Activated naive CD8-positive, alpha-beta T cell treated with anti-CD3 and anti-CD28 coated beads for 36 hours (primary cell): Measurements from ENCODE around the gene CASP9. TPM values are rescaled to one million over a fixed set of nuclear protein-coding genes. Genes with fewer than 3 reads are reported as not detected.
"Not testable (repeated sequence)": the region's sequence is repeated elsewhere in the genome, so short reads cannot be mapped to it uniquely, and the experiment has no call there.

ENCODE experiments used
- DNase-seq: peaks from one replicate; pipeline ENCODE4 v3.0.0; 2021
- H3K27ac Mint-ChIP-seq: one replicate; pipeline ENCODE4 v1.8.0; 2022; ENCODE audit warnings: mild to moderate bottlenecking, moderate library complexity, mixed read lengths
- H3K27me3 Mint-ChIP-seq: one replicate; pipeline ENCODE4 v1.8.0; 2022; ENCODE audit warnings: mild to moderate bottlenecking, mixed read lengths
- H3K36me3 Mint-ChIP-seq: one replicate; pipeline ENCODE4 v1.8.0; 2021; ENCODE audit warnings: mild to moderate bottlenecking, mixed read lengths
- H3K4me1 Mint-ChIP-seq: one replicate; pipeline ENCODE4 v1.8.0; 2021; ENCODE audit warnings: mixed read lengths
- H3K4me3 Mint-ChIP-seq: one replicate; pipeline ENCODE4 v1.8.0; 2022; ENCODE audit warnings: mild to moderate bottlenecking, moderate library complexity, mixed read lengths
- H3K9me3 Mint-ChIP-seq: one replicate; pipeline ENCODE4 v1.8.0; 2022; ENCODE audit warnings: mixed read lengths
- total RNA-seq, 2 experiments: library from RNA; stranded (reverse); gene quantifications; one replicate each; pipeline ENCODE4 v1.2.3, GENCODE V29; 2021

Gene CASP9
- total RNA-seq, 2 experiments from 2014 or later, result 6.5 to 9.1 TPM

DNA sequence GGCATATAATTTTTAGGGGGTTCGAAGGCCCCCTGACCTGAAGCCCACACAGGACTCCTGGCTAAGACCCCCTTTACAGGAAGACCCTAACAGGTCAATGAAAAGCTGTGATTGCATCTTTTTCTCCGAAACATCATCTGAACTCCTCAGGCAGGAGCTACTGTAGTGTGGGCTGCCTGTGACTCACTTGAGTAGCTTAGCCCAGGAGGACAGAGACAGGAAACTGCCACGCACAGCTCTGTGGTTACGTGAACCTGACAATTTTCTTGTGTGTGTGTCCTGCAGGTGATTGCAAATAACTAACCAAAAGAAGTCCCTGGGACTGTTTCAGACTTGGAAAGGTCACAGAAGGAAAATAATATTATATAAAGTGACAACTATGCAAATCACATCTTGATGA, 33.0 kb downstream of the CASP9 start:
- not testable (repeated sequence) for H3K27me3 Mint-ChIP-seq, DNase-seq, H3K27ac Mint-ChIP-seq, H3K4me3 Mint-ChIP-seq, H3K9me3 Mint-ChIP-seq, H3K36me3 Mint-ChIP-seq, H3K4me1 Mint-ChIP-seq

DNA sequence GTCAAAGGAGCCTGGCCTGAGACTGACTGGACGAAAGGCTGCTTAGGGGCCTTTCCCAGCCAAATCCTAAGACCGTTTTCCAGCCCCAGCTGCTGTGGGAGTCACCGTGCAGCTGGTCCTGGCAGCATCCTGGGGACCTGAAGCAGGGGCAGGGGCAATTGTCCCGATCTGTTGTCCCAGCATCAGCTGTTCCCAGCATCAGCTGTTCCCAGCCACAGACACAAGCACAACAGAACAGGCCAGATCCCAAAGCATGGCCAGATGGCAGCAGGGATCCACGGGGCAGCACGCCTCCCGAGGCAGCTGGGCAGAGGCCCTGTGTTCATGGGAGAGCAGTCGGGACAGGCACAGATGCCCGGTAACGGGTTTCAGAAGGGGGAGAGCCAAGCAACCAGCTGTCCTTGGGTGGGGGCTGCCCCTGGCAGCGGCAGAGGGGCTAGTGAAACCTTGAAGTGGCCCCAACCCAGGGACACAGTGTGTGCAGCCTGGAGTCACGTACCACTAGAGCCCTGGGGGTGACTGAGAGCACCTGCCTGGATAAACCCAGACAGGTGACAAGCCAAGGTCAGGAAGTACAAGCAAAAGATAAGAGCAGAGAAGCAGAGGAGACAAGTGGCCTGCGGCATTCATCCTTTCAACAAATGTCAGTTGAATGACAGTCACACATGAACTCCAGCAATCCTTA, 34.8 kb downstream of the CASP9 start:
- Mint-ChIP-seq H3K27me3 (no peaks in the 10 kb centered on the region), H3K27ac (no peak overlapping the region), H3K4me1 (no peaks in the 10 kb centered on the region), H3K9me3 (no peaks in the 10 kb centered on the region), H3K36me3 (peaks cover 5% of the 10 kb centered on the region), H3K4me3 (no peak overlapping the region)
- DNase-seq, result no peak

GRCh38 chr1:15488371-15488770, 35.6 kb downstream of the CASP9 start:
- peaks cover 5% of the 10 kb centered on the region for H3K36me3 Mint-ChIP-seq
- no peak overlapping the region for H3K27ac Mint-ChIP-seq
- no peak overlapping the region for H3K4me3 Mint-ChIP-seq
- no peak for DNase-seq
- no peaks in the 10 kb centered on the region for H3K27me3 Mint-ChIP-seq
- H3K9me3 Mint-ChIP-seq, result no peaks in the 10 kb centered on the region
- H3K4me1 Mint-ChIP-seq, result no peaks in the 10 kb centered on the region

DNA sequence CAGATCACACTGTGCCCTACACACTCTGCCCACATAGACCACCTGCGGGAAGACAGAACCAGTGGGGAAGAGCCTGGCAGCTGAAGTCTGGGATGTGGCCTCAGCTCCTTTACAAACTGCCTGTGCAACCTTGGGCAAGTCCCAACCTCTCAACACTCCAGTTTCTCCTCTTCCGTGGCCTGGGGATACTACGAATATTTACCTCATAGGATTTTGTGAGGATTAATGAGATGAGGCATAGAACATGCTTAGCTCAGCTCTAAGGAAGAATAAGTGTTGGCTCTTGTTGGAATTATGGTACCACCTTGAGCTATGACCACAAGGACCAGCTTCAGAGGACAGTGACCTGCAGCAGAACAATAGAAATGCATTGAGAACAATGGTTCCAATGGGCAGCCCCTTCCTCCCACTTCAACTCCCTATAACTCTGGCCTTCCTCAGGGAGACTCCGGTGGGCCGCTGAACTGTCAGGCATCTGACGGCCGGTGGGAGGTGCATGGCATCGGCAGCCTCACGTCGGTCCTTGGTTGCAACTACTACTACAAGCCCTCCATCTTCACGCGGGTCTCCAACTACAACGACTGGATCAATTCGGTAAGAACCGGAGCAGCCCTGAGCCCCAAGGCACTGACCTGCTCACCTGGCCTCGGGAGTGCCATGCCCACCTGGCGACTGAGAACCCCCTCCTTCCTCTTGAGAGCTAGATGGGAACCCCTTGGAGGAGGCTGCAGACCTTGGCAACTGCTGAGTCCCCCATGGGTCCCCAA, 37.0 kb downstream of the CASP9 start:
- H3K27ac Mint-ChIP-seq, H3K4me1 Mint-ChIP-seq, H3K9me3 Mint-ChIP-seq, H3K4me3 Mint-ChIP-seq, H3K36me3 Mint-ChIP-seq, H3K27me3 Mint-ChIP-seq, DNase-seq: not testable (repeated sequence)

- H3K4me3 Mint-ChIP-seq, result no peak overlapping the region
- H3K36me3 Mint-ChIP-seq, result no peaks in the 10 kb centered on the region
- no peak for DNase-seq
- no peak overlapping the region for H3K27ac Mint-ChIP-seq
- no peaks in the 10 kb centered on the region for H3K4me1 Mint-ChIP-seq
- no peaks in the 10 kb centered on the region for H3K9me3 Mint-ChIP-seq
- H3K27me3 Mint-ChIP-seq, result no peaks in the 10 kb centered on the region
Measured at GRCh38 chr1:15485636-15486035, 38.4 kb downstream of the CASP9 start.

- not testable (repeated sequence) for H3K36me3 Mint-ChIP-seq, H3K4me3 Mint-ChIP-seq, H3K4me1 Mint-ChIP-seq, H3K27ac Mint-ChIP-seq, H3K9me3 Mint-ChIP-seq, DNase-seq, H3K27me3 Mint-ChIP-seq
Measured at GRCh38 chr1:15484443-15484842, 39.6 kb downstream of the CASP9 start.

DNA sequence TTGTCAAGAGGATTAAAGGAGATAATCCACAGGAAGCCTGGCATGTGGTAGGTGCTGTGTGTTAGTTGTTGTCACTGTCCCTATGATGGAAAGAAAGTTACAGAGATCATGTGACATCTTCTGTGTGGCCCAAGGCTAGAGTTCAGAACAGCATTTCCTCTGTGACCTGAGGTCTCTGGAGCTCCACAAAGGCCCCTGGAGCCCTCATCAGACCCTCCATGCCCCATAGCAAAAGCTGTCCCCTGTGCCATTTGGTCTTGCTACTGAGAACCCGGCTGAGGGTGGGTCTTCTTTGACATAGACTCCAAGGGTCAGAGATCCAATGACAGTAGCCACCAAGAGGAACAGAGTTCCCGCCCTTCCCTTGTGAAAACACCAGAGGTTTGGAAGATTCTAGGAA, 40.0 kb downstream of the CASP9 start:
- no peak overlapping the region for H3K4me3 Mint-ChIP-seq
- no peak overlapping the region for H3K27ac Mint-ChIP-seq
- no peaks in the 10 kb centered on the region for H3K27me3 Mint-ChIP-seq
- H3K36me3 Mint-ChIP-seq, result no peaks in the 10 kb centered on the region
- no peak for DNase-seq
- no peaks in the 10 kb centered on the region for H3K4me1 Mint-ChIP-seq
- H3K9me3 Mint-ChIP-seq, result no peaks in the 10 kb centered on the region

- not testable (repeated sequence) for H3K27me3 Mint-ChIP-seq, H3K4me1 Mint-ChIP-seq, H3K36me3 Mint-ChIP-seq, H3K4me3 Mint-ChIP-seq, DNase-seq, H3K27ac Mint-ChIP-seq, H3K9me3 Mint-ChIP-seq
Measured at GRCh38 chr1:15482983-15483543, 41.0 kb downstream of the CASP9 start.

- H3K27me3 Mint-ChIP-seq, DNase-seq, H3K9me3 Mint-ChIP-seq, H3K4me1 Mint-ChIP-seq, H3K36me3 Mint-ChIP-seq, H3K4me3 Mint-ChIP-seq, H3K27ac Mint-ChIP-seq: not testable (repeated sequence)
Measured at GRCh38 chr1:15482455-15482854, 41.6 kb downstream of the CASP9 start.

DNA sequence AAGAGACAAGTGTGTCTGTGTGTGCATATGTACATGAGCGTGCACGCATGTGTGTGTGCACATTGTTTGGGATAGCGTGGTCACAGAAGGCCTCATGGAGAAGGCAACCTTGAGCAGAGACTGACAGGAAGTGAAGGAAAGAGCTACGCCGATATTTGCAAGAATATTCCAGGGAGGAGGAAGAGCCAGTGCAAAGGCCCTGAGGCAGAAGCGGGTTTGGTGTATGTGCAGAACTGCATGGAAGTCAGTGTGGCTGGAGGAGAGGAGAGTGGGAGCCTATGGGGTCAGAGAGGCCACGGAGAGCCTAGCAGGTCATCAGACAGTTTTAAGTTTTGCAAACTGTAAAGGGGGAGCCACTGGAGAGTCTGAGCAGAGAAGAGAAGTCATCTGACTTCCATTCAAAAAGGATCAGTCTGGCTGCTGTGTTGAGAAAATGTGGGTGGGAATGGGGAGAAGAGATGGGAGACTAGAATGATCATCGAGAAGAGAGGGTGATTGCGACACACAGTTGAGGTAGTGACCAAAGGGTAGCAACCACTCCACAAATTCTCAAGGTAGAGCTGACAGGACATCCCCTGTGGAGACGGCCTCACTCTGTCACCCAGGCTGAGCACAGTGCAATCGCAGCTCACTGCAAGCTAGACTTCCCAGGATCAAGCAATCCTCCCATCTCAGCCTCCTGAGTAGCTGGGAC, 44.2 kb downstream of the CASP9 start:
- H3K9me3 Mint-ChIP-seq, result no peaks in the 10 kb centered on the region
- no peak for DNase-seq
- H3K36me3 Mint-ChIP-seq, result no peaks in the 10 kb centered on the region
- H3K27ac Mint-ChIP-seq, result no peak overlapping the region
- no peaks in the 10 kb centered on the region for H3K4me1 Mint-ChIP-seq
- H3K4me3 Mint-ChIP-seq, result no peak overlapping the region
- H3K27me3 Mint-ChIP-seq, result no peaks in the 10 kb centered on the region

GRCh38 chr1:15477646-15478212, 46.3 kb downstream of the CASP9 start:
- H3K27ac Mint-ChIP-seq, result no peak overlapping the region
- no peaks in the 10 kb centered on the region for H3K27me3 Mint-ChIP-seq
- H3K9me3 Mint-ChIP-seq, result no peaks in the 10 kb centered on the region
- no peaks in the 10 kb centered on the region for H3K4me1 Mint-ChIP-seq
- no peak for DNase-seq
- H3K4me3 Mint-ChIP-seq, result no peak overlapping the region
- no peaks in the 10 kb centered on the region for H3K36me3 Mint-ChIP-seq

DNA sequence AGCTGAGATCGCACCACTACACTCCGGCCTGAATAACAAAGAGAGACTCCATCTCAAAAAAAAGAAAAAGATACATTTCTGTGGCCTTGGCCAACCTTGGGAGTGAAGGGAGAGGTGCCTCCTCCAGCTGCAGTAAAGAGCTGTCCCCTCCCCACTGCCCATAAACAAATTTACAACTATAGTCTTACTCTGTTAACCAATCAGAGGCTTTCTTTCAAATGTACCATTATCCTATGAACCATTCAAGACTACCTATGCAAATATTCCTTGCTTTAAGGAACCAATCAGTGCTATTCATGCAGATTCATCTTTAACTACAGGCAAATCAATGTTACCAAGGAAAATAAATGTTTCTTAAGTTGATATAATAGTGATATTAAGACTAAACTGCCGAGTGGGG, 47.1 kb downstream of the CASP9 start:
- no peaks in the 10 kb centered on the region for H3K36me3 Mint-ChIP-seq

GRCh38 chr1:15475752-15476314, 48.2 kb downstream of the CASP9 start, which contains the start of gene CELA2B:
Gene CELA2B, plus strand, starts transcription at chr1:15476104. Its CDS starts 22 bp downstream, at chr1:15476126.
- no peaks in the 10 kb centered on the region for H3K9me3 Mint-ChIP-seq
- H3K4me1 Mint-ChIP-seq, result no peaks in the 10 kb centered on the region

More for the DNA sequence above, 47.1 kb downstream of the CASP9 start:
- Mint-ChIP-seq H3K9me3 (no peaks in the 10 kb centered on the region), H3K27me3 (no peaks in the 10 kb centered on the region), H3K4me1 (no peaks in the 10 kb centered on the region), H3K27ac (no peak overlapping the region), H3K4me3 (no peak overlapping the region)
- DNase-seq, result no peak

DNA sequence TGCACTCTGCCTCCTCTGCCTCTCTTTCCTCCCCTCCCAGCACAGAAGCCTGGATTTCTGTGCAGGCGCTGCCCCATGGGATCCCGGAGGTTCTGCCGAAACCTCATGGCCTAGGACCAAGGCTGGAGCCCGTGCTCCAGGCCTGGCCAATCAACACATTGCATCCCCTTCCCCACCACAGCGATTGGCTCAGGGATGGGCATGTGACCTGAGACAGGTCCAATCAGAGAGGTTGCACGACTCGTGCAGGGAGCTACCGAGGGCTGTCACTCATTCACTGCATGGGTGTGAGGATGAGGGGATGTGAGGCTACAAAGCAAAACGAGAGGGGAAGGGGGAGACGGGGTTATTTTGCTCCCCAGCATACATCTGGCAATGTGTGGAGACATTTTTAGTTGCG, 51.4 kb downstream of the CASP9 start:
- H3K4me3 Mint-ChIP-seq, result no peak overlapping the region
- no peak for DNase-seq
- no peaks in the 10 kb centered on the region for H3K4me1 Mint-ChIP-seq

More at GRCh38 chr1:15475752-15476314, 48.2 kb downstream of the CASP9 start, which contains the start of gene CELA2B:
- no peak within 1 kb of the TSS for H3K27ac Mint-ChIP-seq
- no peak within 1 kb of the TSS for H3K4me3 Mint-ChIP-seq
- no peaks in the 10 kb centered on the region for H3K36me3 Mint-ChIP-seq
- H3K27me3 Mint-ChIP-seq, result no peaks in the 10 kb centered on the region
- DNase-seq, result no peak

GRCh38 chr1:15471723-15472122, 52.3 kb downstream of the CASP9 start:
- not testable (repeated sequence) for H3K4me3 Mint-ChIP-seq, H3K27me3 Mint-ChIP-seq, DNase-seq, H3K36me3 Mint-ChIP-seq, H3K27ac Mint-ChIP-seq, H3K4me1 Mint-ChIP-seq, H3K9me3 Mint-ChIP-seq

More for the DNA sequence above, 51.4 kb downstream of the CASP9 start:
- no peak overlapping the region for H3K27ac Mint-ChIP-seq
- H3K36me3 Mint-ChIP-seq, result no peaks in the 10 kb centered on the region
- H3K9me3 Mint-ChIP-seq, result no peaks in the 10 kb centered on the region
- H3K27me3 Mint-ChIP-seq, result no peaks in the 10 kb centered on the region
